MM.1S (cell line): ENCODE results near the gene IFT122.

Source experiments
- EZH2 ChIP-seq: fragments of 300-600 bp; sonication (generic); optimal IDR thresholded peaks from 2 replicates; pipeline ENCODE3; 2017; ENCODE audit warnings: low read depth, mild to moderate bottlenecking, antibody characterized with exemption, low read length, mixed read lengths
- EZH2phosphoT487 ChIP-seq: fragments of 300-600 bp; sonication (generic); IDR thresholded peaks from 2 replicates; pipeline ENCODE4 v1.6.1; 2018; ENCODE audit warnings: antibody characterized with exemption, low read length

DNA sequence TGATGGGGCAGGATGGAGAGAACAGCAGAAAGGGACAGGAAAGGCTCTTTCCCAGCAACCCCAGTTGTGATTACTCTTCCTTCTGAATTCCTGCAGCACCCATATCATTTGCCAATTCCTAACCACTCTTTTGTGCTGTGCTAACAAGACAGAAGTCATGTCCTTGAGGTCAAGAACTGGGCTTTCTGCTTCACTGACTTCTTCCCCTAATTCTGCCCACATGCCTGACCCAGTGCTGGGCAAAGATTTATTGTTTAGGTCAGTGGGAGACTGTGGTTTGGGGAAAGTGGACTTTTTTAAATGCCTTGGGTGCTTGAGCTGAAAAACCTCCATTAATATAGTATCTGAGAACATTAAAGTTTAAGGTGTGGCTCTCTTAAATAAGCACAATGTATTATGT is 7.4 kb upstream of the IFT122 start:
- TF ChIP-seq EZH2phosphoT487, result no peak
- TF ChIP-seq EZH2, result no peak
